Hypothalamus (tissue), 51 donors: ENCODE measurements around the gene UCK2.

Experiments used
- DNase-seq, 51 donors: peaks; one replicate each; lab custom pipeline; 2025; lab: John Stamatoyannopoulos, UW

The UCK2 gene

DNA sequence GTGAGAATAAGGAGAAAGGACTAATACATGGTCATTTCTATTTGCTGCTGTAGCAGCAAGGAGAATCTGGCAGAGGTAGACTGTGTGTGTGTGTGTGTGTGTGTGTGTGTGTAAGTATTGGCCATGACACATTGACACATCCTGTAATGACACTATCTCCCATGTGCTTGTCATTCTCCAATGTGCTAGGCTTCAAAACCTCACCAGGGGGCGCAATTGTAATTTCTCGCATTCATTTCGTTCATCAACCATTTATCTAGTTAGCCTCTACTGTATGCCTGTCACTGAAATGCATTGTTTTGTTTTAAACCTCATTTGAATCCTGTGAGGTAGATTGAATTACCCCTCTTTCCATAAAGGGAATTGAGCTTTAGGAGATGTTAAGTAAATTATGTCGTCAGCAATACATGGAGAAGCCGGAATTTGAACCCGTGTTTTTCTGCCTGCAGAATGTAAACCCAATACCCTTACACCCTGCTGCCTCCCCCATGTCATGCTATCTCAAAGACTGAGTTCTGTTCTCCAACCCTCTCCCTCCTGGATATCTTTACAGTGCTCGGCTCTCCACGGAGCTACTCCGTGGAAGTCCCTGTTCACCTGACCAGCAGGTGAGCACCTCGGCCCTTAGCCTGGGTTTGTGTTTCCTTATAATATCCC is 100.8 kb downstream of the UCK2 start:
- peak in 21 of 51 donors; percentile 2 to 68 (median 22) for DNase-seq

DNA sequence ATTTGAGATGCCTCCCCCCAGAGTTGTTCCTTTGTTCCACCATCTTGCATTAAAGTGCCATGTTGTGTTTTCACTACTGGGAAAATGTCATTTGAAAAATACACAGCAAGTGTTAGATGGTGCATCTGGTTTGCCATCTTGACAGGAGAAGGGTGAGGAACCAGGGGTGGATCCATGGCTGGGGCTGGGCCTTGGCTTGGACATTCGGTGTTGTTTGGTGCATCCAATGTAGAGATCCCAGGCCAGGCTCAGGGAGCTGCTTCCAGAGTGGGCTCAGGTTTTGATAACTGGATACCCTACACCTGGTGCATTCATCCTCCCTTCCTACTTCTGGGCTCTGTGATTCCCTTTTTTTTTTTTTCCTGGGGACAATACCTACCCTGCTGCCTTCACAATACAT is 103.5 kb downstream of the UCK2 start:
- DNase-seq, result no peak

- no peak for DNase-seq
These were observed 106.2 kb downstream of the UCK2 start for GRCh38 chr1:165933446-165934170.

GRCh38 chr1:165936542-165936941 is 109.1 kb downstream of the UCK2 start:
- peak in 1 of 51 donors; percentile 4 for DNase-seq

GRCh38 chr1:165937829-165938228 is 110.4 kb downstream of the UCK2 start:
- no peak for DNase-seq

DNA sequence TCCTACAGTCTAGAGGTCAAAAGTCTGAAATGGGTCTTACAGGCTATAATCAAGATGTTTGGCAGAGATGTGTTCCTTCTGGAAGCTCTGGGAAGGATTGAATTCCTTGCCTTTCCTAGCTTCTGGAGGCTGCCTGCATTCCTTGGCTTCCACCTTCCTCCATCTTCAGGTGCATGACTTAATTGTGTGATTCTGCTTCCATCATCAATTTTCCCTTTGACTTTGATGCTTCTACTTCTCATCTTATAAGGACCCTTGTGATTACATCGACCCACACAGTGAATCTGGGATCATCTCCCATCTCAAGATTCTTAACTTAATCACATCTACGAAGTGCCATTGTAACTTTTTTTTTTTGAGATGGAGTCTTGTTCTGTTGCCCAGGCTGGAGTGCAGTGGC is 111.4 kb downstream of the UCK2 start:
- DNase-seq, result no peak

DNA sequence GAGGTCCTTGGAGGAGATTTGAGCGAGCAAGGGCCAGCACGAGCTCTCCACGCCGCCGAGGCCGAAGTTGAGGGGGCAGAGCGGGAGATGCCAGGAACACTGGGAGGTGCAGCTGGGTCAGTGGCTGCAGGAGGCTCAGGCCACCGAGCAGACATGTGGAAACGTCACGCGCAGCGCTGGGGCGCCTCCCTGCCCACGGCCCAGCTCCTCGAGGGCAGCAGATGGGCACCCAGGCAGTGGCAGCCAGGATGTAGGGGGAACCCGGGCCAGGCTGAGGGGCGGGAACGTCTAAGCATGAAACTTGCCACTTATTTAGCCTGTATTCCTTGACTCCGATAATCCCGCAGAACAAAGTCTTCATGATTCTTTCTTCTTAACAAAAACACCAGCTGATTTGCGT is 114.1 kb downstream of the UCK2 start:
- no peak for DNase-seq

- no peak for DNase-seq
These were observed 114.6 kb downstream of the UCK2 start for GRCh38 chr1:165942062-165942461.

DNA sequence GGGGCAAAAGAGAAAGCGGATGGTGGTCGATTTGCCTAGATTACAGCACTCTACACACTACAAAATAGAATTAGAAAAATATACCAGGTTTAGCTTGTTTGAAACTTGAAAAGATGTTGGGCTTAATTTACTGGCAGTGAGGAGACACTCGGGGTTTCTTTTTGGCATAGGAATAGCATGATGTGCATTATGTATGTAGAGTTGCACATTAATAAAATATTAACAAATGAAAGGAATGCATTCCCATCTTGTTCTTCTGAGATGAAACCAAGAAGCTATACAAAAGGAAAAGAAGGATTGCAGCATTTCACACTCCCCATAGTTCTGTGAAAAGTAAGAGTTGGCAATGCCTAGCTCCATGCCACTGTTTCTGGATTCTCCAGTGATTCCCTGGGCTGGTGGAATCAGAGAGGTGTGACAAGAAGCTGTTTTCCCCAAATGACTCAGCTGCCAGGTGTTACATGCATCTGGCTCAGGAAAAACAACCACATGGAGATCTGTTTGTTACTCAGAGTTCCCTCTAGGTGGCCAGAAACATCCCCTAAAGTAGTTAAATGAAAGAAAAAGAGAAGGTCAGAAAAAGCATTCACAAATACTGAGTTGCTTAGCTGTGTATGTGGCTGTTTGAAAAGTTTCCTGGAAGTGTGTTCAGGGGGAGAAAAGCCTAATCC is 115.6 kb downstream of the UCK2 start:
- DNase-seq, result no peak

- DNase-seq, result no peak
These were observed 118.5 kb downstream of the UCK2 start for GRCh38 chr1:165945911-165946310.

DNA sequence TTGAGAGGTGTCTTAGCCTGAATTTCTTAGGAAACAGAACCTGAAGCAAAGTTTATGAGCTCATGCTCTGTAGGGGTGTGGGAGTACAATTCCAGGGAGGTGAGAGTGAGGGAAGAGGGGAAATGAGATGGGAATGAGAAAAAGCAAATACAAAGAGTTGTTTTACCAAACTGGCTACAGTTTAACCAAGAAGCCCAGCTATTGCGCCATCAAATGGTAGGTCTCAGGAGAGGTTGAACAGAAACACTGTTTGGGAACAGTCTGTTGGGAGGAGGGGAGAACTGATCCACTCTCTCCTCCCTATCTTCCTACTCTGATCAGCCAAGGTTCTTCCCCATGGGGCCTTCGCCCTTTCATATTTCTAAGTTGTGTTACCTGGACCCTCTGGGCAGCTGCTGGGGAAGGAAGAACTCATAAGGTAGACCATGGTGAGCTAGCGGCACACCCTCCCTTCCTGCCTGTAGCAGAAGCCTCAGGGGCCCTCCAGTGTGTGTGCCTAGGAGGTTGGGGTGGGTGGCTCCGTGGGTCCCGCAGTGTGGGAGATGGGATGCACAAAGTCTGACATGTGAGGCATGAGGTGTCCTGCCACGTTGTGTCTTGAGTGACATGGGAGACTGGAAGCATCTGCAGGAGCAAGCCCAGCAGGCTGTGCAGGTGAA is 120.5 kb downstream of the UCK2 start:
- no peak for DNase-seq

DNA sequence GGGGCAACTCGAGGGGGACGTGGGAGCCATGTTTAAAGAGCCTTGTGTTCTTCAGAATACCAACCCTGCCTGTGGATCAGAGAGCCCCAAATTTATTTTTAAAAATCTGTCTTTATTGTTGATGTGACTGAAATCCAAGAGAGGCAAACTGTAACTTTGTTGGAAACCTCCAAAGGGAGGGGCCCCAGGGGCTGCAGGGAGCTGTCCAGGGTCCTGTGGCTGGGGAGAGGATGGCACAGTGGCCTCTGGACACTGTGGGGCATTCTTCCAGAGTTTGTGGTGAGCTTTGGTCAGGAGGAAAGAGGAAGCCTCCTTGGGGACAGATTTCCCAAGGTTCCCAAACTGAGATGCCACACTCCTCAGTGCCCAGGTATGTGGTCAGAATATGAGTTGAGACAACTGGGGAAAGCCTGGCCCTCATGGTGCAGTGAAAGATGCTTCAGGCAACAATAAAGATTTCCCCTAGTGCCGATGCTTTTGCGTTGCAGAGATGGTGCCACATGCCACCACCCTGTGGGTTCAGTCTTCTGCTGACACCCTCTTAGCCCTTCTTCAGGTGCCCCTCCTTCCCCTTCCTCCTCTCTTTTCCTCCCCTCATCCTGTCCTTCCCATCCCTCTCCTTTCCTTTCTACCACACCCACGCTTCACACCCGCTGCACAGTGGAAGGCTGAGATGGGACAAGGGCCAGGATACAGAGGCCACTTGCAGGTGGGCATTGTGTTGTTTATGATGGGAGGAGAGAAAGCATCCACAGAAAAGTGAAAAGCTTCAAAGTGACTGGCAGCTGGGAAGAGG is 122.1 kb downstream of the UCK2 start:
- DNase-seq, result no peak

GRCh38 chr1:165954940-165955339 is 127.5 kb downstream of the UCK2 start:
- DNase-seq, result no peak

DNA sequence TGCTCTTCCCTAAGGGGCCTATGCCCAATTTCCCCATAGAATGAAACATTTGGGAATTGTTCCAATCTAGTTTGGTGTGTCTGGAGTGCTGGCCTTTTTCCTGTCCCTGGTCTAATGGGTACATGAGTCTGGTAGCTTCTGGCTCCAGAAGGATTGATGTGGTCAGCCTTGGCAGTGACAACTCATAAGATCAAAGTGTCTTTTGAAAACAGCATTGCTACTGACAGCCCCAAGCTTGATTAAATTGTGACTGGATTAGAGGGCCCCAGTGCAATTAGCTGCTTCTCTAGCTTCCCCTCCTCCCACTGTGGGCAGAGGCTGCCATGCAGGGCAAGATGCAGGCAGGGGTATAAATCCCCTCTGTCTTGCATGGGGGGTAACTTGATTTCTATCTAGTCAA is 130.9 kb downstream of the UCK2 start:
- DNase-seq, result no peak

DNA sequence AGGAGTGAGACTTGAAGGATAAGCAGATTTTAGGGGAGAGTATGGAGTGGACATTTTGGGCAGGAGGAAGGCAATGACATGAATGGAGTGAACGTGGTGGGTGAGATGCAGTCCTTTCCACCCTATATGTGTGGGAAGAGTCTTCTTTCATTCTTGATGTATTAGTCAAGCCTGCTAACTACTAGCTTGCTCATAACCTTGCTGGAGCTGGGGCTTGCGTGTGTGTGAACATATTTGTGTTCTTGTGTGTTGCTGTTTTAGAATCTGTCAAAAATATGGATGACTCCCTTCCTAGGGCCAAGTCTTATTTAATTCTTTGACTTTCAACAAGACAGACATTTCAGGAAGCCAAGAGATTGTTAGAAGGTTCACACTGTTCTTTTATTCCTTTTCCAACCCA is 132.7 kb downstream of the UCK2 start:
- no peak for DNase-seq

GRCh38 chr1:165960881-165961280 is 133.5 kb downstream of the UCK2 start:
- peak in 1 of 51 donors; percentile 44 for DNase-seq
